HepG2 (cell line): ENCODE results near the gene CDC27. TPM values are rescaled to one million over a fixed set of nuclear protein-coding genes. Genes with fewer than 3 reads are reported as not detected.

Experiments
- CENPT ChIP-seq: sonication (generic); formaldehyde crosslinking; IDR thresholded peaks from 2 replicates; pipeline ENCODE4 v1.8.0; 2022; ENCODE audit warnings: low read depth, mild to moderate bottlenecking, moderate library complexity, missing genetic modification reagents
- GABPB1 ChIP-seq: IDR thresholded peaks from 2 replicates; pipeline ENCODE4 v1.6.1; 2016; ENCODE audit warnings: mild to moderate bottlenecking, missing genetic modification reagents, moderate library complexity, missing compliant biosample characterization
- HNRNPUL1 ChIP-seq: fragments of 200-400 bp; formaldehyde crosslinking; IDR thresholded peaks from 2 replicates; pipeline ENCODE4 v1.6.1; 2017; ENCODE audit warnings: low read depth, mild to moderate bottlenecking, low read length, moderate library complexity
- NKX3-1 ChIP-seq: sonication (generic); formaldehyde crosslinking; IDR thresholded peaks from 2 replicates; pipeline ENCODE4 v1.5.0; 2020; ENCODE audit warnings: missing genetic modification reagents
- ONECUT2 ChIP-seq: sonication (generic); formaldehyde crosslinking; IDR thresholded peaks from 2 replicates; pipeline ENCODE4 v1.4.0; 2020; ENCODE audit warnings: missing genetic modification reagents
- SALL1 ChIP-seq: sonication (generic); formaldehyde crosslinking; IDR thresholded peaks from 2 replicates; pipeline ENCODE4 v1.8.0; 2022; ENCODE audit warnings: mild to moderate bottlenecking, missing genetic modification reagents
- SMC3 ChIP-seq: IDR thresholded peaks from 2 replicates; pipeline ENCODE4 v1.6.1; 2011; ENCODE audit warnings: low read length, improper control_type of control experiment
- TCF12 ChIP-seq, 2 experiments: fragments of 450-650 bp in 1 of 2; sonication (generic) in 1 of 2; formaldehyde crosslinking in 1 of 2; IDR thresholded peaks; 2 replicates each; pipeline versions ENCODE4 v1.6.1 to v1.8.0; 2017 to 2022; ENCODE audit warnings: antibody characterized with exemption in 1 of 2, mild to moderate bottlenecking in 1 of 2, missing genetic modification reagents in 1 of 2, moderate library complexity in 1 of 2
- ZSCAN31 ChIP-seq: sonication (generic); formaldehyde crosslinking; IDR thresholded peaks from 2 replicates; pipeline ENCODE4 v1.5.0; 2020; ENCODE audit warnings: low read depth, mild to moderate bottlenecking, missing genetic modification reagents
- polyA plus RNA-seq, 8 experiments: library from polyadenylated mRNA; depleted of rRNA in 3 of 8; stranded (reverse) in 7 of 8; unstranded in 1 of 8; fragments of >200 nt; fragmentation: Illumina TruSeq in 4 of 8; extraction: Trizol in 4 of 8; gene quantifications; 2 replicates each; pipeline versions ENCODE4 v1.2.1 to v1.2.3, GENCODE V29; 2011 to 2016; ENCODE audit warnings: low read depth in 4 of 8, missing spikeins in 1 of 8, mixed read lengths in 1 of 8; ENCODE audit not compliant: insufficient read depth in 1 of 8
- total RNA-seq, 5 experiments: library from RNA; depleted of rRNA; stranded (reverse); fragments of >200 nt; fragmentation: Illumina TruSeq; extraction: Trizol; gene quantifications; 2 replicates each; pipeline ENCODE4 v1.2.3, GENCODE V29; 2016; ENCODE audit warnings: low read depth in 1 of 5
- TF ChIP-seq, protein P1 (sequence below), 2 experiments: fragments of 450-650 bp in 1 of 2; sonication (generic) in 1 of 2; formaldehyde crosslinking in 1 of 2; IDR thresholded peaks; 2 replicates each; pipeline versions ENCODE4 v1.6.1 to v1.8.0; 2016 to 2022; ENCODE audit warnings: antibody characterized with exemption in 1 of 2, mild to moderate bottlenecking in 1 of 2, missing genetic modification reagents in 1 of 2
- TF ChIP-seq, protein P2 (sequence below): sonication (generic); formaldehyde crosslinking; IDR thresholded peaks from 2 replicates; pipeline ENCODE4 v1.4.0; 2020; ENCODE audit warnings: mild to moderate bottlenecking, missing genetic modification reagents
- TF ChIP-seq, protein P3 (sequence below): sonication (generic); formaldehyde crosslinking; IDR thresholded peaks from 2 replicates; pipeline ENCODE4 v1.4.0; 2020; ENCODE audit warnings: missing genetic modification reagents, borderline replicate concordance
- TF ChIP-seq, protein P4 (sequence below): sonication (generic); formaldehyde crosslinking; IDR thresholded peaks from 2 replicates; pipeline ENCODE4 v1.5.1; 2020; ENCODE audit warnings: missing genetic modification reagents, mild to moderate bottlenecking, borderline replicate concordance

The CDC27 gene
- total and polyA plus RNA-seq, 2 of the 13 experiments (the other 11 are each of a cell fraction or from before 2014, with no cell fraction given), result 80.7 to 102 TPM

DNA sequence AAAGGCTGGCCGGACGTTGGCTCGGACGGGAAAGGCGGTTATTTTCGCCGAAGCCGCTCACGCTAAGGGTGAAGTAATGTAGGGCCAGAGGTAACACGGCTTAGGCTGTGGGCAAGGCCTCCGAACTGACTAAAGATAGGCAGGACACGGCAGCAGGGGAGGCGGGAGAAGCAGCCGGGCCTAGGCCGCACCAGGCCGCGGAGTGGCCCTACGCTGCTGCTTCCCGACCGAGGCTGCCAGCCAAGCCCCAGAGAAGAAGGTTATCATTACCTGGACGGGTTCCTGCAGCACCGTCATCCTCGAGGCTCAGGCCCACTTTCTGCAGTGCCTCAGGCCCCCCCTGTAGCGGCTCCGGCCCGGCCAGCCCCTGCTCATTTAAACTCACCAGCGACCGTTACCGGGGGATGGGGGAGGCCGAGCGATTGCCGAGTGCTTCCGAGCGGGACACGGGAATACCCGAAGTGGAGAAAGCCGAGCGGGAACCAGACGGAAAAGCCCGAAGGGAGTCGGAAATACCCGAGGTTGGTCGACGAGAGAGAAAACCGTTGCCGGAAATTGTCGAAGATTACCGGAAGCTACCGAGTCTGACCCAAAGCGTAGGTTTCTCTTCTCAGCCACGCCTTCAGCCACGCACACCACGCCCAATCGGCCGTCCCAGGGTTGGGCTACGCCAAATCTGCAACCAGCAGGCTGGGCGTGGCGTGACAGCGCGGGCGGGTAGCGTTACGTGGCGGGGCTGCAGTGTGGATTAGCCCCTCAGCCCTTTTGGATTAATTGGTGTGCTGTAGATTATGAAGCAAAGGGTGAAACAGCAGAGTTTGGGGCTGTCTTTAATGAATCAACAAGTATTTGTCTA lies at the start of gene CDC27 (continued):
- TF ChIP-seq NKX3-1 (CRISPR knock-in tag), result peak; percentile 81
- TF ChIP-seq, protein P1, sequence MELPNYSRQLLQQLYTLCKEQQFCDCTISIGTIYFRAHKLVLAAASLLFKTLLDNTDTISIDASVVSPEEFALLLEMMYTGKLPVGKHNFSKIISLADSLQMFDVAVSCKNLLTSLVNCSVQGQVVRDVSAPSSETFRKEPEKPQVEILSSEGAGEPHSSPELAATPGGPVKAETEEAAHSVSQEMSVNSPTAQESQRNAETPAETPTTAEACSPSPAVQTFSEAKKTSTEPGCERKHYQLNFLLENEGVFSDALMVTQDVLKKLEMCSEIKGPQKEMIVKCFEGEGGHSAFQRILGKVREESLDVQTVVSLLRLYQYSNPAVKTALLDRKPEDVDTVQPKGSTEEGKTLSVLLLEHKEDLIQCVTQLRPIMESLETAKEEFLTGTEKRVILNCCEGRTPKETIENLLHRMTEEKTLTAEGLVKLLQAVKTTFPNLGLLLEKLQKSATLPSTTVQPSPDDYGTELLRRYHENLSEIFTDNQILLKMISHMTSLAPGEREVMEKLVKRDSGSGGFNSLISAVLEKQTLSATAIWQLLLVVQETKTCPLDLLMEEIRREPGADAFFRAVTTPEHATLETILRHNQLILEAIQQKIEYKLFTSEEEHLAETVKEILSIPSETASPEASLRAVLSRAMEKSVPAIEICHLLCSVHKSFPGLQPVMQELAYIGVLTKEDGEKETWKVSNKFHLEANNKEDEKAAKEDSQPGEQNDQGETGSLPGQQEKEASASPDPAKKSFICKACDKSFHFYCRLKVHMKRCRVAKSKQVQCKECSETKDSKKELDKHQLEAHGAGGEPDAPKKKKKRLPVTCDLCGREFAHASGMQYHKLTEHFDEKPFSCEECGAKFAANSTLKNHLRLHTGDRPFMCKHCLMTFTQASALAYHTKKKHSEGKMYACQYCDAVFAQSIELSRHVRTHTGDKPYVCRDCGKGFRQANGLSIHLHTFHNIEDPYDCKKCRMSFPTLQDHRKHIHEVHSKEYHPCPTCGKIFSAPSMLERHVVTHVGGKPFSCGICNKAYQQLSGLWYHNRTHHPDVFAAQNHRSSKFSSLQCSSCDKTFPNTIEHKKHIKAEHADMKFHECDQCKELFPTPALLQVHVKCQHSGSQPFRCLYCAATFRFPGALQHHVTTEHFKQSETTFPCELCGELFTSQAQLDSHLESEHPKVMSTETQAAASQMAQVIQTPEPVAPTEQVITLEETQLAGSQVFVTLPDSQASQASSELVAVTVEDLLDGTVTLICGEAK (IDR thresholded peaks at IDR 0.05), result no peak
- TF ChIP-seq, protein P1 (CRISPR knock-in tag; IDR thresholded peaks at IDR 0.05), result peak; percentile 89
- TF ChIP-seq, protein P2, sequence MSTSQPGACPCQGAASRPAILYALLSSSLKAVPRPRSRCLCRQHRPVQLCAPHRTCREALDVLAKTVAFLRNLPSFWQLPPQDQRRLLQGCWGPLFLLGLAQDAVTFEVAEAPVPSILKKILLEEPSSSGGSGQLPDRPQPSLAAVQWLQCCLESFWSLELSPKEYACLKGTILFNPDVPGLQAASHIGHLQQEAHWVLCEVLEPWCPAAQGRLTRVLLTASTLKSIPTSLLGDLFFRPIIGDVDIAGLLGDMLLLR, result peak; percentile 90
- no peak for TF ChIP-seq TCF12 (IDR thresholded peaks at IDR 0.05)
- peak; percentile 98 for TF ChIP-seq TCF12 (CRISPR knock-in tag; IDR thresholded peaks at IDR 0.05)
- peak; percentile 90 for TF ChIP-seq ZSCAN31 (CRISPR knock-in tag)
- TF ChIP-seq SMC3, result no peak
- TF ChIP-seq GABPB1 (CRISPR knock-in tag), result peak; percentile 81
- TF ChIP-seq, protein P3, sequence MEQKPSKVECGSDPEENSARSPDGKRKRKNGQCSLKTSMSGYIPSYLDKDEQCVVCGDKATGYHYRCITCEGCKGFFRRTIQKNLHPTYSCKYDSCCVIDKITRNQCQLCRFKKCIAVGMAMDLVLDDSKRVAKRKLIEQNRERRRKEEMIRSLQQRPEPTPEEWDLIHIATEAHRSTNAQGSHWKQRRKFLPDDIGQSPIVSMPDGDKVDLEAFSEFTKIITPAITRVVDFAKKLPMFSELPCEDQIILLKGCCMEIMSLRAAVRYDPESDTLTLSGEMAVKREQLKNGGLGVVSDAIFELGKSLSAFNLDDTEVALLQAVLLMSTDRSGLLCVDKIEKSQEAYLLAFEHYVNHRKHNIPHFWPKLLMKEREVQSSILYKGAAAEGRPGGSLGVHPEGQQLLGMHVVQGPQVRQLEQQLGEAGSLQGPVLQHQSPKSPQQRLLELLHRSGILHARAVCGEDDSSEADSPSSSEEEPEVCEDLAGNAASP (CRISPR knock-in tag), result peak; percentile 62; the same call in 1 of the 2 replicates
- no peak for TF ChIP-seq HNRNPUL1
- TF ChIP-seq SALL1, result peak; percentile 96
- 0 out of 2 replicates have a peak, but pooled peaks have one; percentile 2 for TF ChIP-seq ONECUT2 (CRISPR knock-in tag)
- TF ChIP-seq CENPT (CRISPR knock-in tag), result 0 out of 2 replicates have a peak, but pooled peaks have one; percentile 21
- TF ChIP-seq, protein P4, sequence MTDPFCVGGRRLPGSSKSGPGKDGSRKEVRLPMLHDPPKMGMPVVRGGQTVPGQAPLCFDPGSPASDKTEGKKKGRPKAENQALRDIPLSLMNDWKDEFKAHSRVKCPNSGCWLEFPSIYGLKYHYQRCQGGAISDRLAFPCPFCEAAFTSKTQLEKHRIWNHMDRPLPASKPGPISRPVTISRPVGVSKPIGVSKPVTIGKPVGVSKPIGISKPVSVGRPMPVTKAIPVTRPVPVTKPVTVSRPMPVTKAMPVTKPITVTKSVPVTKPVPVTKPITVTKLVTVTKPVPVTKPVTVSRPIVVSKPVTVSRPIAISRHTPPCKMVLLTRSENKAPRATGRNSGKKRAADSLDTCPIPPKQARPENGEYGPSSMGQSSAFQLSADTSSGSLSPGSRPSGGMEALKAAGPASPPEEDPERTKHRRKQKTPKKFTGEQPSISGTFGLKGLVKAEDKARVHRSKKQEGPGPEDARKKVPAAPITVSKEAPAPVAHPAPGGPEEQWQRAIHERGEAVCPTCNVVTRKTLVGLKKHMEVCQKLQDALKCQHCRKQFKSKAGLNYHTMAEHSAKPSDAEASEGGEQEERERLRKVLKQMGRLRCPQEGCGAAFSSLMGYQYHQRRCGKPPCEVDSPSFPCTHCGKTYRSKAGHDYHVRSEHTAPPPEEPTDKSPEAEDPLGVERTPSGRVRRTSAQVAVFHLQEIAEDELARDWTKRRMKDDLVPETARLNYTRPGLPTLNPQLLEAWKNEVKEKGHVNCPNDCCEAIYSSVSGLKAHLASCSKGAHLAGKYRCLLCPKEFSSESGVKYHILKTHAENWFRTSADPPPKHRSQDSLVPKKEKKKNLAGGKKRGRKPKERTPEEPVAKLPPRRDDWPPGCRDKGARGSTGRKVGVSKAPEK (CRISPR knock-in tag), result peak; percentile 84; the same call in 1 of the 2 replicates
